SIG-M5 (cell line): ENCODE data around the gene PGPEP1.

Experiments
- DNase-seq: peaks from one replicate; lab custom pipeline; 2025; lab: John Stamatoyannopoulos, UW

PGPEP1 gene

GRCh38 chr19:18418029-18418482 lies 77.7 kb downstream of the PGPEP1 start:
- no peak for DNase-seq

- DNase-seq, result no peak
Observed at GRCh38 chr19:18418483-18419194, 78.2 kb downstream of the PGPEP1 start.

- no peak for DNase-seq
Observed at GRCh38 chr19:18419195-18419698, 78.8 kb downstream of the PGPEP1 start, which contains the start of gene SSBP4. SSBP4 (plus strand) TSS chr19:18419398; CDS start chr19:18419649, 251 bp downstream.
